Mesenchymal stem cell (in vitro differentiated cells and primary cell): ENCODE results near the gene CFAP119.
A peak's percentile ranks its signal among the peaks of the same experiment; 100 is the strongest.

Experiments used
- DNase-seq: peaks from one replicate; pipeline ENCODE4 v3.0.0-alpha.2; 2013
- H2AFZ ChIP-seq: one replicate; pipeline ENCODE4 v1.6.1; 2013; ENCODE audit warnings: low read depth, mild to moderate bottlenecking, control low read depth, inconsistent platforms, low read length, moderate library complexity
- H2AK5ac ChIP-seq: 2 replicates; pipeline ENCODE4 v1.6.1; 2013; ENCODE audit warnings: low read length, moderate library complexity, mild to moderate bottlenecking, inconsistent platforms; ENCODE audit not compliant: severe bottlenecking
- H2BK120ac ChIP-seq: one replicate; pipeline ENCODE4 v1.6.1; 2013; ENCODE audit warnings: low read depth, mild to moderate bottlenecking, inconsistent platforms, low read length, moderate library complexity
- H2BK12ac ChIP-seq, 2 experiments: one replicate each; pipeline ENCODE4 v1.6.1; 2013; ENCODE audit warnings: inconsistent platforms in 2 of 2, low read length in 2 of 2, mild to moderate bottlenecking in 2 of 2, moderate library complexity in 2 of 2, control low read depth in 1 of 2
- H2BK15ac ChIP-seq: one replicate; pipeline ENCODE4 v1.6.1; 2013; ENCODE audit warnings: mild to moderate bottlenecking, low read depth, inconsistent platforms; ENCODE audit not compliant: poor library complexity, severe bottlenecking
- H2BK5ac ChIP-seq: 2 replicates; pipeline ENCODE4 v1.6.1; 2013; ENCODE audit warnings: low read depth, mild to moderate bottlenecking, low read length, control low read depth, inconsistent platforms; ENCODE audit not compliant: poor library complexity, severe bottlenecking
- H3K14ac ChIP-seq, 2 experiments: one replicate each; pipeline ENCODE4 v1.6.1; 2013; ENCODE audit warnings: inconsistent platforms in 2 of 2, low read length in 2 of 2, control low read depth in 1 of 2, mild to moderate bottlenecking in 1 of 2, moderate library complexity in 1 of 2
- H3K18ac ChIP-seq, 2 experiments: one replicate each; pipeline ENCODE4 v1.6.1; 2013; ENCODE audit warnings: inconsistent platforms in 2 of 2, low read length in 2 of 2, control low read depth in 1 of 2, low read depth in 1 of 2, mild to moderate bottlenecking in 1 of 2
- H3K23ac ChIP-seq, 2 experiments: one replicate each; pipeline ENCODE4 v1.6.1; 2013; ENCODE audit warnings: inconsistent platforms in 2 of 2, low read length in 2 of 2, mild to moderate bottlenecking in 2 of 2, moderate library complexity in 2 of 2, control low read depth in 1 of 2
- H3K27ac ChIP-seq: 2 replicates; pipeline ENCODE4 v1.5.1; 2013; ENCODE audit warnings: mild to moderate bottlenecking, moderate library complexity, low read length, control low read depth, inconsistent platforms; ENCODE audit not compliant: poor library complexity, severe bottlenecking
- H3K27me3 ChIP-seq, 2 experiments: 2 replicates each; pipeline versions ENCODE4 v1.6.1 to v1.7.0; 2013; ENCODE audit warnings: low read length in 2 of 2, mild to moderate bottlenecking in 2 of 2, moderate library complexity in 2 of 2, control low read depth in 1 of 2, inconsistent platforms in 1 of 2; ENCODE audit not compliant: control insufficient read depth in 1 of 2, insufficient read depth in 1 of 2
- H3K36me3 ChIP-seq, 2 experiments: 2 replicates each; pipeline versions ENCODE4 v1.6.1 to v1.7.0; 2013; ENCODE audit warnings: low read length in 2 of 2, control low read depth in 1 of 2, inconsistent platforms in 1 of 2, low read depth in 1 of 2, mild to moderate bottlenecking in 1 of 2; ENCODE audit not compliant: insufficient read depth in 2 of 2, control insufficient read depth in 1 of 2
- H3K4ac ChIP-seq, 2 experiments: one replicate each; pipeline ENCODE4 v1.6.1; 2013; ENCODE audit warnings: inconsistent platforms in 2 of 2, low read length in 2 of 2, mild to moderate bottlenecking in 2 of 2, moderate library complexity in 2 of 2, control low read depth in 1 of 2, low read depth in 1 of 2
- H3K4me1 ChIP-seq: 2 replicates; pipeline ENCODE4 v1.6.1; 2013; ENCODE audit warnings: low read depth, low read length, control low read depth; ENCODE audit not compliant: control insufficient read depth, insufficient read depth
- H3K4me2 ChIP-seq: 2 replicates; pipeline ENCODE4 v1.6.1; 2013; ENCODE audit warnings: low read length, mild to moderate bottlenecking, inconsistent platforms; ENCODE audit not compliant: poor library complexity, severe bottlenecking
- H3K4me3 ChIP-seq, 2 experiments: 2 replicates each; pipeline versions ENCODE4 v1.5.1 to v1.7.0; 2013; ENCODE audit warnings: low read length in 2 of 2, mild to moderate bottlenecking in 2 of 2, control low read depth in 1 of 2, low read depth in 1 of 2; ENCODE audit not compliant: insufficient read depth in 1 of 2
- H3K79me1 ChIP-seq: replicated peaks from 2 replicates; pipeline ENCODE4 v1.6.1; 2013; ENCODE audit warnings: mild to moderate bottlenecking, control low read depth, low read length, inconsistent platforms; ENCODE audit not compliant: poor library complexity, severe bottlenecking
- H3K9ac ChIP-seq: 2 replicates; pipeline ENCODE4 v1.7.0; 2013; ENCODE audit warnings: mild to moderate bottlenecking, low read length, moderate library complexity
- H3K9me3 ChIP-seq: 2 replicates; pipeline ENCODE4 v1.7.0; 2013; ENCODE audit warnings: mild to moderate bottlenecking, low read length; ENCODE audit not compliant: control insufficient read depth
- H4K8ac ChIP-seq: one replicate; pipeline ENCODE4 v1.6.1; 2013; ENCODE audit warnings: inconsistent platforms, mild to moderate bottlenecking, low read length, moderate library complexity
- H4K91ac ChIP-seq: one replicate; pipeline ENCODE4 v1.6.1; 2013; ENCODE audit warnings: mild to moderate bottlenecking, low read length, inconsistent platforms
- WGBS: methylation state at CpG from one replicate; pipeline ENCODE4 v1.1.7; 2013; ENCODE audit warnings: mixed read lengths; 5-methylcytosine and 5-hydroxymethylcytosine counted together

The CFAP119 gene

GRCh38 chr16:30775392-30776188 is 13.7 kb upstream of the CFAP119 start:
- Histone ChIP-seq H3K14ac (peak overlapping the region; percentile 81 to 98), H3K9ac (peak overlapping the region; percentile 94), H3K4me3 (peak overlapping the region; percentile 68 to 90), H3K27me3 (no peaks in the 10 kb centered on the region), H2BK120ac (peak overlapping the region; percentile 6), H3K27ac (peak overlapping the region; percentile 21), H2AK5ac (peak overlapping the region; percentile 41), H3K4me1 (peaks cover 19% of the 10 kb centered on the region), H2BK12ac (peak overlapping the region in 1 of 2 experiments; percentile 54), H2AFZ (peak overlapping the region; percentile 57), H3K36me3 (peaks cover 47 to 78% of the 10 kb centered on the region in 2 experiments), H4K8ac (peak overlapping the region; percentile 86), H3K79me1 (peaks cover 33% of the 10 kb centered on the region), H4K91ac (peak overlapping the region; percentile 88), H3K4me2 (peak overlapping the region; percentile 85), H2BK5ac (peak overlapping the region; percentile 20), H3K9me3 (no peaks in the 10 kb centered on the region), H3K18ac (peak overlapping the region; percentile 94 to 97), H3K4ac (peak overlapping the region; percentile 88 to 92), H3K23ac (peak overlapping the region; percentile 81 to 84), H2BK15ac (peak overlapping the region; percentile 29)
- DNase-seq: peak; percentile 83
- WGBS: under 1% methylated on average over 77 of the region's 81 CpGs

- H3K23ac ChIP-seq: no peak overlapping the region
- no peak overlapping the region for H2AK5ac ChIP-seq
- peak overlapping the region; percentile 86 for H4K8ac ChIP-seq
- H3K27me3 ChIP-seq: no peaks in the 10 kb centered on the region
- peak overlapping the region; percentile 94 for H3K9ac ChIP-seq
- no peak overlapping the region for H2AFZ ChIP-seq
- H2BK5ac ChIP-seq: no peak overlapping the region
- H2BK15ac ChIP-seq: no peak overlapping the region
- H3K27ac ChIP-seq: peak overlapping the region; percentile 21
- WGBS: 33% methylated on average over 9 of the region's 15 CpGs
- peak overlapping the region; percentile 68 to 90 for H3K4me3 ChIP-seq
- peak overlapping the region; percentile 37 to 97 for H3K18ac ChIP-seq
- H3K4me1 ChIP-seq: peaks cover 19% of the 10 kb centered on the region
- peak overlapping the region; percentile 29 to 58 for H3K4ac ChIP-seq
- peak overlapping the region; percentile 81 for H4K91ac ChIP-seq
- no peak overlapping the region for H3K14ac ChIP-seq
- no peaks in the 10 kb centered on the region for H3K9me3 ChIP-seq
- peak overlapping the region; percentile 85 for H3K4me2 ChIP-seq
- peaks cover 29% of the 10 kb centered on the region for H3K79me1 ChIP-seq
- no peak for DNase-seq
- no peak overlapping the region for H2BK120ac ChIP-seq
- H2BK12ac ChIP-seq: no peak overlapping the region
- H3K36me3 ChIP-seq: peaks cover 50 to 76% of the 10 kb centered on the region in 2 experiments
Observed at GRCh38 chr16:30775131-30775391, 13.2 kb upstream of the CFAP119 start.

GRCh38 chr16:30774367-30775130 is 12.7 kb upstream of the CFAP119 start:
- Histone ChIP-seq H2AK5ac (no peak overlapping the region), H3K27ac (peak overlapping the region; percentile 21), H3K9ac (peak overlapping the region; percentile 94), H3K79me1 (peaks cover 28% of the 10 kb centered on the region), H3K18ac (peak overlapping the region in 1 of 2 experiments; percentile 97), H2BK12ac (no peak overlapping the region), H3K23ac (peak overlapping the region in 1 of 2 experiments; percentile 28), H3K9me3 (no peaks in the 10 kb centered on the region), H4K91ac (peak overlapping the region; percentile 81), H4K8ac (peak overlapping the region; percentile 86), H2BK5ac (no peak overlapping the region), H2BK15ac (no peak overlapping the region), H3K4me3 (peak overlapping the region; percentile 68 to 90), H3K27me3 (no peaks in the 10 kb centered on the region), H3K4me2 (peak overlapping the region; percentile 85), H3K4ac (peak overlapping the region in 1 of 2 experiments; percentile 58), H3K14ac (no peak overlapping the region), H3K4me1 (peaks cover 19% of the 10 kb centered on the region), H2BK120ac (no peak overlapping the region), H2AFZ (no peak overlapping the region), H3K36me3 (peaks cover 53 to 76% of the 10 kb centered on the region in 2 experiments)
- no peak for DNase-seq
- WGBS: 81% methylated on average over 8 of the region's 8 CpGs

- Histone ChIP-seq H3K9me3 (no peaks in the 10 kb centered on the region), H2BK12ac (no peak overlapping the region), H3K4me2 (no peak overlapping the region), H3K27me3 (no peaks in the 10 kb centered on the region), H2AK5ac (no peak overlapping the region), H3K9ac (no peak overlapping the region), H2BK5ac (no peak overlapping the region), H3K4me1 (peaks cover 19% of the 10 kb centered on the region), H3K18ac (no peak overlapping the region), H4K8ac (no peak overlapping the region), H4K91ac (no peak overlapping the region), H3K4me3 (no peak overlapping the region), H2BK15ac (no peak overlapping the region), H3K79me1 (peaks cover 28% of the 10 kb centered on the region), H2BK120ac (no peak overlapping the region), H3K27ac (no peak overlapping the region), H2AFZ (no peak overlapping the region), H3K23ac (no peak overlapping the region), H3K4ac (no peak overlapping the region), H3K36me3 (peaks cover 60 to 76% of the 10 kb centered on the region in 2 experiments), H3K14ac (no peak overlapping the region)
- DNase-seq: no peak
- 96% methylated on average over 14 of the region's 14 CpGs for WGBS
Observed at GRCh38 chr16:30773826-30774225, 12.0 kb upstream of the CFAP119 start.
